AG04450 (cell line): ENCODE measurements around the gene GAS2L1. TPM values are rescaled to one million over a fixed set of nuclear protein-coding genes. Genes with fewer than 3 reads are reported as not detected.

Experiments used
- CTCF ChIA-PET: fragments of 300-600, 350-600 bp; formaldehyde crosslinking; extraction: SDS; loops from one replicate; lab custom pipeline; 2022; ENCODE audit warnings: antibody characterized with exemption, inconsistent platforms; lab: Charles Lee
- POLR2A ChIA-PET: fragments of 350-600 bp; formaldehyde crosslinking; extraction: SDS; loops from one replicate; lab custom pipeline; 2021; ENCODE audit warnings: antibody characterized with exemption, inconsistent platforms; lab: Yijun Ruan, JAX
- DNase-seq: peaks from one replicate; pipeline ENCODE4 v3.0.0-alpha.2; 2011; ENCODE audit warnings: low read depth, low spot score
- H3K27ac ChIP-seq: one replicate; pipeline ENCODE4 v1.5.1; 2012; ENCODE audit warnings: low read depth, low read length, control low read depth
- H3K27me3 ChIP-seq: one replicate; pipeline ENCODE4 v1.6.0; 2012; ENCODE audit warnings: low read length; ENCODE audit not compliant: control insufficient read depth, insufficient read depth
- H3K4me3 ChIP-seq: 2 replicates; pipeline ENCODE4 v1.5.1; 2011; ENCODE audit warnings: mild to moderate bottlenecking, low read depth, low read length, control low read depth
- H3K9me3 ChIP-seq: 2 replicates; pipeline ENCODE4 v1.5.1; 2012; ENCODE audit warnings: low read length; ENCODE audit not compliant: control insufficient read depth, insufficient read depth
- CTCF ChIP-seq: IDR thresholded peaks from 2 replicates; pipeline ENCODE4 v1.5.1; 2011; ENCODE audit warnings: low read depth, low read length, control low read depth, inconsistent platforms
- polyA plus RNA-seq: library from polyadenylated mRNA; depleted of rRNA; stranded (reverse); fragments of >200 nt; gene quantifications from 2 replicates; pipeline ENCODE4 v1.2.3, GENCODE V29; 2011

The GAS2L1 gene
- polyA plus RNA-seq, 1 experiment = 4.5 TPM

- Histone ChIP-seq H3K9me3 (peaks cover 9% of the 10 kb centered on the region; the same call in 1 of the 2 replicates), H3K27ac (no peak overlapping the region), H3K27me3 (peaks cover 30% of the 10 kb centered on the region), H3K4me3 (no peak overlapping the region)
- DNase-seq = no peak
- no peak for TF ChIP-seq CTCF
- CTCF ChIA-PET = interaction anchor here (1.0 to 1.5 kb wide), 2 partner anchors 10 to 48 kb away, joined by 3 to 6 read pairs; no protein-coding TSS in a partner anchor
- POLR2A ChIA-PET = interaction anchor here (1.0 kb wide), 1 partner anchor 43 kb away, joined by 4 read pairs; the partner anchor contains the start of gene EWSR1
Observed at GRCh38 chr22:29311464-29312217, 5.2 kb downstream of the GAS2L1 start.

- CTCF ChIA-PET = interaction anchor here (1.2 kb wide), 1 partner anchor 9 kb away, joined by 4 read pairs; no protein-coding TSS in a partner anchor
- POLR2A ChIA-PET = no interaction called here
- no peak overlapping the region for H3K27ac ChIP-seq
- no peak overlapping the region for H3K4me3 ChIP-seq
- DNase-seq = no peak
- no peak for TF ChIP-seq CTCF
- H3K27me3 ChIP-seq = peaks cover 36% of the 10 kb centered on the region
- H3K9me3 ChIP-seq = peaks cover 9% of the 10 kb centered on the region; the same call in 1 of the 2 replicates
Observed at GRCh38 chr22:29312218-29313125, 6.0 kb downstream of the GAS2L1 start.

- H3K4me3 ChIP-seq = no peak overlapping the region
- H3K9me3 ChIP-seq = peaks cover 9% of the 10 kb centered on the region; the same call in 1 of the 2 replicates
- TF ChIP-seq CTCF = peak; percentile 54
- DNase-seq = no peak
- POLR2A ChIA-PET = no interaction called here
- CTCF ChIA-PET = interaction anchor here (1.2 kb wide), 1 partner anchor 9 kb away, joined by 4 read pairs; no protein-coding TSS in a partner anchor
- peaks cover 36% of the 10 kb centered on the region for H3K27me3 ChIP-seq
- H3K27ac ChIP-seq = no peak overlapping the region
Observed at GRCh38 chr22:29313126-29313575, 6.7 kb downstream of the GAS2L1 start.

- Histone ChIP-seq H3K9me3 (peaks cover 9% of the 10 kb centered on the region; the same call in 1 of the 2 replicates), H3K4me3 (no peak overlapping the region), H3K27me3 (peaks cover 36% of the 10 kb centered on the region), H3K27ac (no peak overlapping the region)
- ChIA-PET CTCF (interaction anchor here (1.2 kb wide), 1 partner anchor 10 kb away, joined by 4 read pairs; no protein-coding TSS in a partner anchor), POLR2A (no interaction called here)
- no peak for DNase-seq
- TF ChIP-seq CTCF = no peak
Observed at GRCh38 chr22:29313576-29314466, 7.4 kb downstream of the GAS2L1 start.
